DOHH2 (cell line): Measurements from ENCODE around the gene TTC23.

Experiments
- EZH2phosphoT487 ChIP-seq: fragments of 200-600 bp; sonication (generic); IDR thresholded peaks from 2 replicates; pipeline ENCODE4 v1.6.1; 2017; ENCODE audit warnings: borderline replicate concordance, mild to moderate bottlenecking, antibody characterized with exemption, low read length, moderate library complexity, mixed read lengths
- TF ChIP-seq, protein P1 (sequence below): fragments of 200-600 bp; sonication (generic); IDR thresholded peaks from one replicate; pipeline ENCODE4 v1.5.1; 2014; ENCODE audit warnings: antibody characterized with exemption, mild to moderate bottlenecking, low read depth, low read length; ENCODE audit not compliant: poor library complexity, severe bottlenecking

GRCh38 chr15:99124641-99125040 is 124.7 kb downstream of the TTC23 start:
- TF ChIP-seq, protein P1, sequence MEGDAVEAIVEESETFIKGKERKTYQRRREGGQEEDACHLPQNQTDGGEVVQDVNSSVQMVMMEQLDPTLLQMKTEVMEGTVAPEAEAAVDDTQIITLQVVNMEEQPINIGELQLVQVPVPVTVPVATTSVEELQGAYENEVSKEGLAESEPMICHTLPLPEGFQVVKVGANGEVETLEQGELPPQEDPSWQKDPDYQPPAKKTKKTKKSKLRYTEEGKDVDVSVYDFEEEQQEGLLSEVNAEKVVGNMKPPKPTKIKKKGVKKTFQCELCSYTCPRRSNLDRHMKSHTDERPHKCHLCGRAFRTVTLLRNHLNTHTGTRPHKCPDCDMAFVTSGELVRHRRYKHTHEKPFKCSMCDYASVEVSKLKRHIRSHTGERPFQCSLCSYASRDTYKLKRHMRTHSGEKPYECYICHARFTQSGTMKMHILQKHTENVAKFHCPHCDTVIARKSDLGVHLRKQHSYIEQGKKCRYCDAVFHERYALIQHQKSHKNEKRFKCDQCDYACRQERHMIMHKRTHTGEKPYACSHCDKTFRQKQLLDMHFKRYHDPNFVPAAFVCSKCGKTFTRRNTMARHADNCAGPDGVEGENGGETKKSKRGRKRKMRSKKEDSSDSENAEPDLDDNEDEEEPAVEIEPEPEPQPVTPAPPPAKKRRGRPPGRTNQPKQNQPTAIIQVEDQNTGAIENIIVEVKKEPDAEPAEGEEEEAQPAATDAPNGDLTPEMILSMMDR: no peak
- no peak for TF ChIP-seq EZH2phosphoT487
